HepG2 (cell line): ENCODE measurements around the gene ZNF749. TPM values are rescaled to one million over a fixed set of nuclear protein-coding genes. Genes with fewer than 3 reads are reported as not detected.

Experiments used
- BATF2 ChIP-seq: sonication (generic); formaldehyde crosslinking; IDR thresholded peaks from 2 replicates; pipeline ENCODE4 v1.8.0; 2022; ENCODE audit warnings: mild to moderate bottlenecking, missing genetic modification reagents, moderate library complexity
- DMAP1 ChIP-seq: IDR thresholded peaks from 2 replicates; pipeline ENCODE4 v1.6.1; 2016
- EED ChIP-seq: sonication (generic); formaldehyde crosslinking; IDR thresholded peaks from 2 replicates; pipeline ENCODE4 v1.5.0; 2020; ENCODE audit warnings: mild to moderate bottlenecking, missing genetic modification reagents
- FOSL2 ChIP-seq: sonication (generic); formaldehyde crosslinking; IDR thresholded peaks from 2 replicates; pipeline ENCODE4 v1.4.0; 2020; ENCODE audit warnings: missing genetic modification reagents
- GTF3A ChIP-seq: sonication (generic); formaldehyde crosslinking; conservative IDR thresholded peaks from 2 replicates; pipeline ENCODE4 v1.4.0; 2020; ENCODE audit warnings: mild to moderate bottlenecking, missing genetic modification reagents
- MTF1 ChIP-seq: sonication (generic); formaldehyde crosslinking; IDR thresholded peaks from 2 replicates; pipeline ENCODE4 v1.5.0; 2020; ENCODE audit warnings: missing genetic modification reagents
- NONO ChIP-seq, 2 experiments: fragments of 450-650 bp in 1 of 2; sonication (generic) in 1 of 2; formaldehyde crosslinking in 1 of 2; IDR thresholded peaks in 1 of 2; conservative IDR thresholded peaks in 1 of 2; 2 replicates each; pipeline versions ENCODE4 v1.6.1 to v1.8.0; 2017 to 2022; ENCODE audit warnings: mild to moderate bottlenecking in 1 of 2, missing genetic modification reagents in 1 of 2, moderate library complexity in 1 of 2
- NR1H2 ChIP-seq: sonication (generic); formaldehyde crosslinking; IDR thresholded peaks from 2 replicates; pipeline ENCODE4 v1.8.1; 2022; ENCODE audit warnings: low read depth, missing genetic modification reagents, borderline replicate concordance
- POGZ ChIP-seq: sonication (generic); formaldehyde crosslinking; IDR thresholded peaks from 2 replicates; pipeline ENCODE4 v1.4.0; 2020; ENCODE audit warnings: mild to moderate bottlenecking, missing genetic modification reagents
- SOX6 ChIP-seq, 2 experiments: fragments of 450-650 bp in 1 of 2; sonication (generic) in 1 of 2; formaldehyde crosslinking in 1 of 2; IDR thresholded peaks; 2 replicates each; pipeline versions ENCODE4 v1.4.0 to v1.6.1; 2017 to 2020; ENCODE audit warnings: antibody characterized with exemption in 1 of 2, mild to moderate bottlenecking in 1 of 2, missing genetic modification reagents in 1 of 2
- THAP11 ChIP-seq: IDR thresholded peaks from 2 replicates; pipeline ENCODE4 v1.6.1; 2016; ENCODE audit warnings: missing biosample characterization, missing genetic modification reagents
- THYN1 ChIP-seq: sonication (generic); formaldehyde crosslinking; IDR thresholded peaks from 2 replicates; pipeline ENCODE4 v1.8.1; 2023; ENCODE audit warnings: low read depth, mild to moderate bottlenecking, moderate library complexity, missing genetic modification reagents, borderline replicate concordance
- U2AF1 ChIP-seq: fragments of 200-400 bp; formaldehyde crosslinking; optimal IDR thresholded peaks from 2 replicates; pipeline ENCODE3; 2017; ENCODE audit warnings: mild to moderate bottlenecking, low read depth, low read length
- YEATS2 ChIP-seq: sonication (generic); formaldehyde crosslinking; IDR thresholded peaks from 2 replicates; pipeline ENCODE4 v1.4.0; 2020; ENCODE audit warnings: missing genetic modification reagents, borderline replicate concordance
- ZHX2 ChIP-seq, 2 experiments: sonication (generic) in 1 of 2; formaldehyde crosslinking in 1 of 2; IDR thresholded peaks; 2 replicates each; pipeline versions ENCODE4 v1.6.1 to v1.9.0; 2014 to 2022; ENCODE audit warnings: antibody characterized with exemption in 1 of 2, borderline replicate concordance in 1 of 2, inconsistent platforms in 1 of 2, low read depth in 1 of 2, missing genetic modification reagents in 1 of 2
- ZNF234 ChIP-seq: sonication (generic); formaldehyde crosslinking; conservative IDR thresholded peaks from 2 replicates; pipeline ENCODE4 v1.5.1; 2020; ENCODE audit warnings: mild to moderate bottlenecking, missing genetic modification reagents
- ZNF382 ChIP-seq: sonication (generic); formaldehyde crosslinking; IDR thresholded peaks from 2 replicates; pipeline ENCODE4 v1.5.0; 2020; ENCODE audit warnings: missing genetic modification reagents, mild to moderate bottlenecking, borderline replicate concordance
- polyA plus RNA-seq, 8 experiments: library from polyadenylated mRNA; depleted of rRNA in 3 of 8; stranded (reverse) in 7 of 8; unstranded in 1 of 8; fragments of >200 nt; fragmentation: Illumina TruSeq in 4 of 8; extraction: Trizol in 4 of 8; gene quantifications; 2 replicates each; pipeline versions ENCODE4 v1.2.1 to v1.2.3, GENCODE V29; 2011 to 2016; ENCODE audit warnings: low read depth in 4 of 8, missing spikeins in 1 of 8, mixed read lengths in 1 of 8; ENCODE audit not compliant: insufficient read depth in 1 of 8
- total RNA-seq, 5 experiments: library from RNA; depleted of rRNA; stranded (reverse); fragments of >200 nt; fragmentation: Illumina TruSeq; extraction: Trizol; gene quantifications; 2 replicates each; pipeline ENCODE4 v1.2.3, GENCODE V29; 2016; ENCODE audit warnings: low read depth in 1 of 5
- TF ChIP-seq, protein P1 (sequence below): sonication (generic); formaldehyde crosslinking; IDR thresholded peaks from 2 replicates; pipeline ENCODE4 v1.9.0; 2021; ENCODE audit warnings: missing genetic modification reagents, mild to moderate bottlenecking, borderline replicate concordance
- TF ChIP-seq, protein P2 (sequence below): IDR thresholded peaks from 2 replicates; pipeline ENCODE4 v1.6.1; 2016; ENCODE audit warnings: missing genetic modification reagents, missing compliant biosample characterization

ZNF749 gene
- total and polyA plus RNA-seq, 2 of the 13 experiments (the other 11 are each of a cell fraction or from before 2014, with no cell fraction given) = 18.9 to 21.0 TPM

- TF ChIP-seq ZHX2 (IDR thresholded peaks at IDR 0.05; ENCODE audit: low read depth) (peak; percentile 84; the same call in 1 of the 2 replicates), ZHX2 (CRISPR knock-in tag; IDR thresholded peaks at IDR 0.05; ENCODE audit: borderline replicate concordance) (no peak), THYN1 (CRISPR knock-in tag) (no peak), NR1H2 (CRISPR knock-in tag) (no peak), MTF1 (CRISPR knock-in tag) (no peak), NONO (IDR thresholded peaks at IDR 0.05) (no peak), NONO (CRISPR knock-in tag; conservative IDR thresholded peaks at IDR 0.05) (0 out of 2 replicates have a peak, but pooled peaks have one; percentile 47), YEATS2 (CRISPR knock-in tag) (peak; percentile 86; the same call in 1 of the 2 replicates), SOX6 (IDR thresholded peaks at IDR 0.05) (no peak), SOX6 (CRISPR knock-in tag; IDR thresholded peaks at IDR 0.05) (peak; percentile 24; the same call in 1 of the 2 replicates), FOSL2 (CRISPR knock-in tag) (no peak), GTF3A (no peak), ZNF234 (CRISPR knock-in tag) (no peak), POGZ (CRISPR knock-in tag) (peak; percentile 59), EED (CRISPR knock-in tag) (0 out of 2 replicates have a peak, but pooled peaks have one; percentile 58), THAP11 (peak; percentile 100), DMAP1 (0 out of 2 replicates have a peak, but pooled peaks have one; percentile 48), ZNF382 (CRISPR knock-in tag) (no peak), BATF2 (no peak), U2AF1 (no peak)
- TF ChIP-seq, protein P1, sequence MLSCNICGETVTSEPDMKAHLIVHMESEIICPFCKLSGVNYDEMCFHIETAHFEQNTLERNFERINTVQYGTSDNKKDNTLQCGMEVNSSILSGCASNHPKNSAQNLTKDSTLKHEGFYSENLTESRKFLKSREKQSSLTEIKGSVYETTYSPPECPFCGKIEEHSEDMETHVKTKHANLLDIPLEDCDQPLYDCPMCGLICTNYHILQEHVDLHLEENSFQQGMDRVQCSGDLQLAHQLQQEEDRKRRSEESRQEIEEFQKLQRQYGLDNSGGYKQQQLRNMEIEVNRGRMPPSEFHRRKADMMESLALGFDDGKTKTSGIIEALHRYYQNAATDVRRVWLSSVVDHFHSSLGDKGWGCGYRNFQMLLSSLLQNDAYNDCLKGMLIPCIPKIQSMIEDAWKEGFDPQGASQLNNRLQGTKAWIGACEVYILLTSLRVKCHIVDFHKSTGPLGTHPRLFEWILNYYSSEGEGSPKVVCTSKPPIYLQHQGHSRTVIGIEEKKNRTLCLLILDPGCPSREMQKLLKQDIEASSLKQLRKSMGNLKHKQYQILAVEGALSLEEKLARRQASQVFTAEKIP (CRISPR knock-in tag) = no peak
- TF ChIP-seq, protein P2, sequence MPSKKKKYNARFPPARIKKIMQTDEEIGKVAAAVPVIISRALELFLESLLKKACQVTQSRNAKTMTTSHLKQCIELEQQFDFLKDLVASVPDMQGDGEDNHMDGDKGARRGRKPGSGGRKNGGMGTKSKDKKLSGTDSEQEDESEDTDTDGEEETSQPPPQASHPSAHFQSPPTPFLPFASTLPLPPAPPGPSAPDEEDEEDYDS (CRISPR knock-in tag) = peak; percentile 22; the same call in 1 of the 2 replicates
Measured at GRCh38 chr19:57410877-57411671, 24.1 kb upstream of the ZNF749 start, which contains the start of gene ZNF17 (continued).
